Activated naive CD8-positive, alpha-beta T cell treated with anti-CD3 and anti-CD28 coated beads, Interleukin-2, amount 50 U/mL, for 16 hours (primary cell): ENCODE data around the gene HID1.
"Not testable (repeated sequence)": the region's sequence is repeated elsewhere in the genome, so short reads cannot be mapped to it uniquely, and the experiment has no call there.

Experiments
- DNase-seq: peaks from one replicate; pipeline ENCODE4 v3.0.0-alpha.2; 2020; ENCODE audit warnings: low read depth, low spot score

The HID1 gene

DNA sequence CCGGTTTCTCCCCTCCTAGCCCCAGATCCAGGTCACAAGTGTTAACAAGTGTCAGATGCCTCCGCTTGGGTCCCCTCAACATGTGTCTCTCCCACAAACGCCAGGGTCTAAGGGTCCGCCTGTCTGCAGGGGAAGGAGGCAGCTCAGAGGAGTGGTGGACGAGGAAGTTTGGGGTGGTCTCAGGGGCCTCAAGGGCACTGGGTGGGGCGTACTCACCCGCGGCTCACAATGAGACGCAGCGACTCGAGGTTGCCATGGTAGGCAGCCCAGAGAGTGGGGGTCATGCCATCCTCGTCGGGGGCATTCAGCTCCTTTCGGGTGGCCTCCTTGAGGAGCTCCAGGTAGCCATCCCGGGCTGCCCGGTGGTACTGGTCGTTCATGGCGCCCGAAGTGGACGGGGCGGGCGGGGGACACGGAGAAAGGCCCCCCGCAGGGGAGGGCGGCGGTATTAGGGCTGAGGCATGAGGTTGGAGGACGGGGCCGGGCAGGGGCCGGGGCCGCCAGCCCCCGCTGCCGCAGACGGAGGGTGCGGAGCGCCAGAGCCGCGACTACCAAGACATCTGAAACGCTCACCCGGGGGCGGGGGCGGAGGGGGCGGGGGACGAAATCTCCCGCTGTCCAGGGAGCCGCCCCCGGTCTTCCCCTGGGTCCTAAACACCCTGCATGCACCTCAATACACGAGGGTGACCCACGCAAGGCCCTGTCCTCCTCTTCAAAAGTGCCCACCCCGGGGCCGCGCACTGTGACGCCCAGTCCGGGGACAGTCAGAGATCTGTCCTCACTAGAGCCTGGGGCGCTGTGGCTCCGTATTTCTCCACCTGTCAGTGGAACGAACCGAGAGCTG lies 49.6 kb downstream of the HID1 start, which contains the start of gene USH1G:
Gene USH1G, minus strand, starts transcription at position 562 of the 844 bp plus-strand sequence. Its CDS starts 182 bp downstream, at position 380.
- DNase-seq, result no peak

GRCh38 chr17:74922172-74922571 lies 50.4 kb downstream of the HID1 start:
- no peak for DNase-seq

- no peak for DNase-seq
Measured at GRCh38 chr17:74921769-74922168, 50.8 kb downstream of the HID1 start.

DNA sequence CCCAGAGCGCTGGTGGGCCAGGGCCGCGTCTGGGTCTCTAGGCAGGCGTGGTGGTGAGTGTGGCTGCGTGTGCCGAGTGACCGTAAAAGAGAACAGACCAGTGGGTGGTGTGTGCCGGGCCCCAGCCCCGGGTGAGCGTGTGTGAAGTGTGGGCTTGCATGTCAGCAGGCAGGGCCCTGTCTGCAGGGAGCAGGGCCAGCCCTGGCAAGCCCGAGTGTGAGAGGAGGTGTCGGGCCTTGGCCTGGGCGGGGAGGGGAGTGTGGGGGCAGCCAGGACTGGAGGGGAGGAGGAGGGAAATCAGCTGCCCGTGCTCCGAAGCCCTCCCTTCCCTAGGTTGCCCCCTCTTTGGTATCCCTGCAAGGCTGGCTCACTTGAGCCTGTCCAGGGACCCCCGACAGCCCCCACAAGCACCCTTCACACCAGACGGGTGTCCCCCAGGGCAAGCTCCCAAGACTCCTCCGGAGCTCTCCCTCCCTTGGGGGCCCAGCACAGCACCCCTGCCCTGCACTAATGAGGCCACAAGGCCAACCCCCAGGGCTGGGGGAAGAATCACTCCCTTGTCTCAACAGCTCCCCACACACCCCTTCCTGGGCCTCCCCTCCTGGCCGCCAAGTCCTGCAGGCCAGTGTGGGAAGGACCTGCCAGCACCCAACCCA lies 51.4 kb downstream of the HID1 start:
- DNase-seq, result no peak

DNA sequence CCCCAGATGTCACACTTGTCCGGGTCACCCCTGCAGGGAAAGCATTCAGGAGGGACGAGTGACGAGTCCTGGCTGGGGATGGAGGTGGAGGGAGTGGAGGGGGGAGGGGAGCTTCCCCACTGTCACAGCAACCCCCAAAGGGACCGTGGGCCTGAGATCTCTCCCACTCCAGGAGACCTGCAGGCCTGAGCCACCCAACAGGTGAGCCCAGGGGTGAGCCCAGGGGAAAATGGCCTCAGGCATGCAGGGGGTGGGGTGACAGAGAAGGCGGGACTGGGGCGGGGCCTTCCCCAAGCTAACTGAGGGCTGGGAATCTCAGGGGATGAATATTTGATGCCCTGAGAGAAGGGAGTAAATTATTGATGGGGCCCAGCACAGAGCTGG lies 51.9 kb downstream of the HID1 start:
- DNase-seq, result no peak

GRCh38 chr17:74920306-74920620 lies 52.3 kb downstream of the HID1 start:
- no peak for DNase-seq

- no peak for DNase-seq
Measured at GRCh38 chr17:74919440-74920305, 52.9 kb downstream of the HID1 start.

GRCh38 chr17:74918906-74919305 lies 53.7 kb downstream of the HID1 start:
- DNase-seq, result no peak

DNA sequence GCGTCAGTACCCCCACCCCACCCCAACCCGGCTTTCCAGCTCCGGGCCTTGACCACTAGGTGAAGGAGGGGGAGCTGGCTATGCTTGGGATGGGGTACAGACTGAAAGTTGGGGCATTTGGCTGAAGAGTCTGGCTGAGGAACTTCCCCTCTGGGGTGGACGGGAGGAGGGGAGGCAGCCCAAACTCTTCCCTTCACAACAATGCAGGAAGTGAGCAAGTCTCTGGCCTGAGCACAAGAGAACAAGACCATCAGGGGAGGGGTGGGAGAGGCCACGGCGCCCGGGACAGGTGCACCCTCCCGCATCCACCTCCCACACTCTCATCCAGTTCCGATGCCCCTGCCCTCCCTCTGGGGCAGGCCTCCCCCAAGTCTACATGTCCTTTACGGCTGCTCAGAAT lies 55.1 kb downstream of the HID1 start:
- DNase-seq, result no peak

- DNase-seq, result no peak
Measured at GRCh38 chr17:74916851-74917199, 55.7 kb downstream of the HID1 start.

DNA sequence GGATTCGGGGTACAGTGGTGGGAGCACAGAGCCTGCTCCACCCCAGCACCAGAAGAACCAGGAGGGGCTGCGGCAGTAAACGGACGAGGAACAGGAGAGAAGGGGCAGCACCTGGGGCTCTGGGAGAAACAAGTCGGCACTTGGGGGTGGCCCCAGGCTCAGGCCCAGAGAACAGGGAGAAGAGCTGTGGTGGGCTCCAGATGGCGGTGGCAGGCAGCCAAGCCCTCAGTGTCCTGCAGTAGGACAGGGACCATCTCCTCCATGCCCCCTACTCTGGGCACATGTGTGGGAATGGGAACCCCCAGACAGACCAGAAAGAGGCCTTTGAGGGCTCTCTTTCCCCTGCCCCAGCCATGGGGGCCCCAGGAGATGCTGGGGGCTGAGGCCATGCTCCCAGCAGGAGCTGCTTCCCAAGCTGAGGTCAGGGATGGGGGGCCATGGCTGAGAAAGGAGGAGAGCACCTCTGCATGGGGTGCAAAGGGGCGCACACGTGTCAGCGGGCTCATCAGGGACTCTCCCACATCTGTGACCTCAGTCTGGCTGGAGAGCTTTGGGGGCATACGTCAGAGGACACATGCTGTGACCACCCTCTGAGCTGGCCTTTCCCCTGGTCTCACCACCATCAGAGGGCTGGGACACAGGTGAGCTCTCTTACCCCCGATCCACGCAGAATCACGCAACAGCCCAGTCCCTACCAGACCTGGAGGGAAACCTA lies 56.3 kb downstream of the HID1 start:
- DNase-seq, result no peak

- not testable (repeated sequence) for DNase-seq
Measured at GRCh38 chr17:74911423-74911822, 61.1 kb downstream of the HID1 start.

- DNase-seq, result not testable (repeated sequence)
Measured at GRCh38 chr17:74909097-74909496, 63.5 kb downstream of the HID1 start.

DNA sequence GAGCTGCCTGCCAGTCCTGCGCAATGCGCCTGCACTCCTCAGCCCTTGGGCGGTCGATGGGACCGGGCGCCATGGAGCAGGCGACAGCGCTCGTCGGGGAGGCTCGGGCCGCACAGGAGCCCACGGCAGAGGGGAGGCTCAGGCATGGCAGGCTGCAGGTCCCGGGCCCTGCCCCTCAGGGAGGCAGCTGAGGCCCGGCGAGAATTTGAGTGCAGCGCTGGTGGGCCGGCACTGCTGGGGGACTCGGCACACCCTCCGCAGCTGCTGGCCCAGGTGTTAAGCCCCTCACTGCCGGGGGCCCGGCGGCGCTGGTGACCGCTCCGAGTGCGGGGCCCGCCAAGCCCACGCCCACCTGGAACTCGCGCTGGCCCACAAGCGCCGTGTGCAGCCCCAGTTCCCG lies 65.5 kb downstream of the HID1 start:
- no peak for DNase-seq

GRCh38 chr17:74906214-74906793 lies 66.3 kb downstream of the HID1 start:
- DNase-seq, result not testable (repeated sequence)

GRCh38 chr17:74904687-74905409 lies 67.7 kb downstream of the HID1 start:
- no peak for DNase-seq

DNA sequence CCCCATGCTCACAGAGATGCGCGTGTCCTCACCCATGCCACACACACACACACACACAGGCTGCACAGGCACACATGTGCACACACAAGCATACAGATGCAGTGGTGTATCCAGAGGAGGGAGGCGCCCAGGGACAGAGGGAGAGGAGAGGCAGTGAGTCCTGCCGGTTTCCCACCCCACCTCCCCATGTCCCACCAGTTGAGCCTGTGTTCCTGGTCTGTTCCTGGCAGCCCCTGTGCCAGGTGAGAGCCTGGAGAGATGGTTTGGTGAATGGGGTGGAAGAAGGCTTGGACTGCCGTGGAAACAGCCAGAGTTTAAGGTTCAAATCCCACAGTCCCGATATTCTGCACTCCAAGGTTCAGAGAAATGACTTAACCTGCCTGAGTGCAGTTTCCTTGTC lies 68.9 kb downstream of the HID1 start:
- no peak for DNase-seq

GRCh38 chr17:74903034-74903433 lies 69.5 kb downstream of the HID1 start:
- DNase-seq, result no peak

DNA sequence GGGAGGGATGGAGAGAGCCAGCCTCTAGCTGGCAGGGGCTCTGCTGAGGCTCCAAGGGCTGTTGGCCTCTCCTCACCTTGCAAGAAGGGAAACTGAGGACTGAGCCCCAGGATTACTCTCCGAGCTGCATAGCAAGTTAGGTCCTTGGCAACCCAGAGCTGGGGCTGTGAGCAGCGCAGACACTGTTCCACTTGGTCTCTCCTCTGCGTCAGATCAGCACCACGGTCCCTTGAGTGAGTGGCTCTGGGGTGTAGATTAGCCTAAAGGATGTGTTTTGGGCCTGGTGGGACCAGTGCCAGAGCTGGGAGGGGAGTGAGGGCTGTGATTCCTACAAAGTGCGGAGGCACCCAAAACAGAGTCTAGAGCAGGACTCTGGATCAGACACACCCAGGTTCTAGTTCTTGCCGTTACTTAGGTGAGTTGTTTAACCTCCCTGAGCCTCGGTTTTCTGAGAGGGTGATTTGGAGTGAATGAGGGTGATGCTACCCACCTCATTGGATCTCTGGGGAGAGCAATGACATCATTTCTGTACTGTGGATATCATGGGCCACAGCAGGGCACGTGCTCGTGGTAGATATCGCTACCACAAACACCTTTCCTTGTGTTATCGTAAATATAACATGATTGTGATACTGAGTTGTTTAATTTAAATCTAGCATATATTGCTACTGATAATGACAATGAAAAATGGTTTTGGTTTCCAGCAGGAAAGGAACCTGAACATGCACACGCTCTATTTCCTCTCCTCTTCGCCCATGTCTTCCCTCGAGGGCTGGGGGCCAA lies 71.0 kb downstream of the HID1 start:
- no peak for DNase-seq
